ENCODE measurements around the gene ALOXE3.
"Not testable (repeated sequence)": the region's sequence is repeated elsewhere in the genome, so short reads cannot be mapped to it uniquely, and the experiment has no call there.

The ALOXE3 gene

GRCh38 chr17:8063761-8064534 lies 54.4 kb downstream of the ALOXE3 start:
- in situ Hi-C loops (cut with HindIII; ENCODE audit: low sequenced_read_pairs) = no loop called here
- no peak overlapping the region for H3K4me3 ChIP-seq (ENCODE audit: low read depth, low read length)
- TF ChIP-seq, protein P1, sequence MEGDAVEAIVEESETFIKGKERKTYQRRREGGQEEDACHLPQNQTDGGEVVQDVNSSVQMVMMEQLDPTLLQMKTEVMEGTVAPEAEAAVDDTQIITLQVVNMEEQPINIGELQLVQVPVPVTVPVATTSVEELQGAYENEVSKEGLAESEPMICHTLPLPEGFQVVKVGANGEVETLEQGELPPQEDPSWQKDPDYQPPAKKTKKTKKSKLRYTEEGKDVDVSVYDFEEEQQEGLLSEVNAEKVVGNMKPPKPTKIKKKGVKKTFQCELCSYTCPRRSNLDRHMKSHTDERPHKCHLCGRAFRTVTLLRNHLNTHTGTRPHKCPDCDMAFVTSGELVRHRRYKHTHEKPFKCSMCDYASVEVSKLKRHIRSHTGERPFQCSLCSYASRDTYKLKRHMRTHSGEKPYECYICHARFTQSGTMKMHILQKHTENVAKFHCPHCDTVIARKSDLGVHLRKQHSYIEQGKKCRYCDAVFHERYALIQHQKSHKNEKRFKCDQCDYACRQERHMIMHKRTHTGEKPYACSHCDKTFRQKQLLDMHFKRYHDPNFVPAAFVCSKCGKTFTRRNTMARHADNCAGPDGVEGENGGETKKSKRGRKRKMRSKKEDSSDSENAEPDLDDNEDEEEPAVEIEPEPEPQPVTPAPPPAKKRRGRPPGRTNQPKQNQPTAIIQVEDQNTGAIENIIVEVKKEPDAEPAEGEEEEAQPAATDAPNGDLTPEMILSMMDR (IDR thresholded peaks at IDR 0.05; ENCODE audit: low read depth, low read length) = no peak
- DNase-seq (ENCODE audit: low read depth, low spot score) = no peak

GRCh38 chr17:8062807-8063483 lies 55.4 kb downstream of the ALOXE3 start:
- in situ Hi-C loops (cut with HindIII; ENCODE audit: low sequenced_read_pairs) = no loop called here
- no peak overlapping the region for H3K4me3 ChIP-seq (ENCODE audit: low read depth, low read length)
- TF ChIP-seq, protein P1 (IDR thresholded peaks at IDR 0.05; ENCODE audit: low read depth, low read length) = no peak
- DNase-seq (ENCODE audit: low read depth, low spot score) = no peak

GRCh38 chr17:8062435-8062806 lies 55.9 kb downstream of the ALOXE3 start:
- TF ChIP-seq, protein P1 (IDR thresholded peaks at IDR 0.05; ENCODE audit: low read depth, low read length) = no peak
- DNase-seq (ENCODE audit: low read depth, low spot score) = peak; percentile 41
- H3K4me3 ChIP-seq (ENCODE audit: low read depth, low read length) = no peak overlapping the region
- in situ Hi-C loops (cut with HindIII; ENCODE audit: low sequenced_read_pairs) = no loop called here

- DNase-seq (ENCODE audit: low read depth, low spot score); in situ Hi-C loops (cut with HindIII; ENCODE audit: low sequenced_read_pairs); H3K4me3 ChIP-seq (ENCODE audit: low read depth, low read length): not testable (repeated sequence)
These were observed 56.5 kb downstream of the ALOXE3 start for GRCh38 chr17:8061851-8062250.

DNA sequence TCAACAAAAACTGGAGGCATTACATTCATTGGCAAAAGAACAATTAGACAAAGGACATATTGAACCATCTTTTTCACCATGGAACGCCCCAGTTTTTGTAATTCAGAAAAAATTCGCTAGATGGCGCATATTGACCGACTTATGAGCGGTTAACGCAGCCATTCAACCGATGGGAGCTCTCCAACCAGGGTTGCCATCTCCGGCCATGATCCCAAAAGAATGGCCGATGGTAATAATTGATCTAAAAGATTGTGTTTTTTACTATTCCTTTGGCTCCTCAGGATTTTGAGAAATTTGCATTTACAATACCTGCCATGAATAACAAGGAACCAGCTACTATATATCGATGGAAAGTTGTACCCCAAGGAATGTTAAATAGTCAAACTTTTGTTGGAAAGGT lies 58.0 kb downstream of the ALOXE3 start:
- no peak overlapping the region for H3K4me3 ChIP-seq (ENCODE audit: low read depth, low read length)
- in situ Hi-C loops (cut with HindIII; ENCODE audit: low sequenced_read_pairs) = no loop called here
- TF ChIP-seq, protein P1 (IDR thresholded peaks at IDR 0.05; ENCODE audit: low read depth, low read length) = peak; percentile 61
- DNase-seq (ENCODE audit: low read depth, low spot score) = peak; percentile 66

- no peak for DNase-seq (ENCODE audit: low read depth, low spot score)
- in situ Hi-C loops (cut with HindIII; ENCODE audit: low sequenced_read_pairs) = loop anchor here (10.0 kb wide), 1 partner anchor 56 kb away; the partner anchor contains the start of gene ALOXE3
- TF ChIP-seq, protein P1 (IDR thresholded peaks at IDR 0.05; ENCODE audit: low read depth, low read length) = no peak
- H3K4me3 ChIP-seq (ENCODE audit: low read depth, low read length) = no peak overlapping the region
These were observed 59.2 kb downstream of the ALOXE3 start for GRCh38 chr17:8059131-8059530.

GRCh38 chr17:8057691-8058114 lies 60.6 kb downstream of the ALOXE3 start:
- TF ChIP-seq, protein P1 (IDR thresholded peaks at IDR 0.05; ENCODE audit: low read depth, low read length) = peak; percentile 71
- H3K4me3 ChIP-seq (ENCODE audit: low read depth, low read length) = no peak overlapping the region
- in situ Hi-C loops (cut with HindIII; ENCODE audit: low sequenced_read_pairs) = loop anchor here (10.0 kb wide), 1 partner anchor 57 kb away; the partner anchor contains the start of gene ALOXE3
- peak; percentile 71 for DNase-seq (ENCODE audit: low read depth, low spot score)

Measured in astrocyte of the spinal cord (primary cell).